HG03060 (cell line): Measurements from ENCODE around the gene ZNF282.
"Not testable (repeated sequence)": the region's sequence is repeated elsewhere in the genome, so short reads cannot be mapped to it uniquely, and the experiment has no call there.

ENCODE experiments used
- ATAC-seq: cut with Tn5 transposase; IDR thresholded peaks from one replicate; pipeline ENCODE4 v1.9.1; 2021; ENCODE audit warnings: low read depth, moderate number of reproducible peaks; ENCODE audit not compliant: unreplicated experiment

Gene ZNF282

DNA sequence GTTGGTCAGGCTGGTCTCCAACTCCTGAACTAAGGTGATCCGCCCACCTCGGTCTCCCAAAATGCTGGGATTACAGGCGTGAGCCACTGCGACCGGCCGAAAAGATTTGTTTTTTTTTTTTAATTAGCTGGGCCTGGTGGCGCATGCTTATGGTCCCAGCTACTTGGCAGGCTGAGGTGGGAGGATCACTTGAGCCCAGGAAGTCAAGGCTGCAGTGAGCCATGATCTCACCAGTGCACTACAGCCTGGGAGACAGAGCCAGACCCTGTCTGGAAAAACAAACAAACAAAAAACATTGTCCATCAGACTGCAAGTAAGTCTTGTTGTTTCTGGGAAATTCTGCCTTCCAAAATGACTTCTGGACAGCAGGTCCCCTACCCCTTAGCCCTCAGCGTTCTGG lies 27.8 kb downstream of the ZNF282 start:
- no peak for ATAC-seq

DNA sequence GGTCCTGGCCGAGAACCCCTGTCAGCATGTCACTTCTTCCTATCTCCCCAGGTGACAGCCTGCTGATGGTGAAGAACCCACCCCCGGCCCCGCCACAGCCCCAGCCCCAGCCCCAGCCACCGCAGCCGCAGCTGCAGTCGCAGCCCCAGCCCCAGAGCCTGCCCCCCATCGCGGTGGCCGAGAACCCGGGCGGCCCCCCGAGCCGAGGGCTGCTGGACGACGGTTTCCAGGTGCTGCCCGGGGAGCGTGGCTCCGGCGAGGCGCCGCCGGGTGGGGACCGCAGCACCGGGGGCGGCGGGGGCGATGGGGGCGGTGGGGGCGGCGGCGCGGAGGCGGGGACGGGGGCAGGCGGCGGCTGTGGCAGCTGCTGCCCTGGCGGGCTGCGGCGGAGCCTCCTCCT lies 28.4 kb downstream of the ZNF282 start:
- ATAC-seq: no peak

DNA sequence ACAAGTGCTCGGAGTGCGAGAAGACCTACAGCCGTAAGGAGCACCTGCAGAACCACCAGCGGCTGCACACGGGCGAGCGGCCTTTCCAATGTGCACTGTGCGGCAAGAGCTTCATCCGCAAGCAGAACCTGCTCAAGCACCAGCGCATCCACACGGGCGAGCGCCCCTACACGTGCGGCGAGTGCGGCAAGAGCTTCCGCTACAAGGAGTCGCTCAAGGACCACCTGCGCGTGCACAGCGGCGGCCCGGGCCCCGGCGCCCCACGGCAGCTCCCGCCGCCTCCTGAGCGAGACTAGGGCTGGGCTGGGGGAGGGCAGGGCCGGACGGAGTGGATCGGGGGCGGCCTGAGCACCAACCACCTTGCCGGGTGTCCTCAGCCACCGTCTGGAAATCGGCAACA lies 29.0 kb downstream of the ZNF282 start:
- ATAC-seq: no peak

DNA sequence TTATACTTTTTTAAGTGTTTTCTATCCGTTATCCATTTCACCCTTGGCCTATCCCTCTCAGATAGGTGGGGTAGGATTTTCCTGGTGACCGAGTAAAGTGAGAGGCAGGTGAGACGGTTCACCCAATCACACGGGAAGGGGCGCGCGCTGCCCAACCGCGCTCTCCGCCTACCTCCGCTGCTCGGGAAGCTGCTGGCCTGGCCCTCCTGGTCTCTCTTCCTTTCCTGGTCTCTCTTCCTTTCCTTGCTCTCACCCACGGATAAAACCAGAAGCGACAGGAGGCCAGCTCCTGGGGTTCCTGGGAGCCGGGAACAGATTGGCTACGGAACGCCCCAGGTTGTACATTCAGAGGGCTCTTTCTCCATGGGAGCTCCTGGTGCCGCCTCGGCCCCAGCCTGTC lies 29.8 kb downstream of the ZNF282 start:
- no peak for ATAC-seq

DNA sequence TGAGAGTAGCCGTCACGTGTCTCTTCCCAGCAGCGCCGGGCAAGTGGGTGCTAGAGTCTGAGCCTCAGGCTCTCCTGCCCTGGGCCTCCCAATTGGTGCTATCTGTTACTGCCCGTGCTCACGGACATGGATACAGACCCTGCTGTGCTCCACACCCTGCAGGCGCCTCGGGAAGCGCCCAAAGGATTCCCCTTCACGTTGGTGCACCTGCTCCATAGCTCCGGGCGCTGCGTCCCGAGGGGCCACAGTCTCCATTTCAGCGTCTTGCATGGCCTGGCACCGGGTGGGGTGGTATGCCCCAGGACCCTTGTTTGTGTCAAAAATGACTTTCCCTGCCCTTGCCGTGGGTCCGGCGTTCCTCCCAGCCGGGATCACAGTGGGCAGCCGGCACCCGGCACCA lies 30.3 kb downstream of the ZNF282 start:
- no peak for ATAC-seq

DNA sequence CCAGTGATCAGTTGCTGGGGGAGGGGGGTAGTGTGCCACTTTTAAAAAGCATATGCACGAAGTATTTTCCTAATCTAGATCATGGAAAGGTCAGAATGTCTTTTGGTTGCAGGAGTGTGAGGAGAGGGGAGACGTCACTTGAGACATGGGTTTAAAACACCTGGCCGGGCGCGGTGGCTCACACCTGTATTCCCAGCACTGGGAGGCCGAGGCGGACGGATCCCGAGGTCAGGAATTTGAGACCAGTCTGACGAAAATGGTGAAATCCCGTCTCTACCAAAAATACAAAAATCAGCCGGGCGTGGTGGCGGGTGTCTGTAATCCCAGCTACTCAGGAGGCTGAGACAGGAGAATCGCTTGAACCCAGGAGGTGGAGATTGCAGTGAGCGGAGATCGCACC lies 31.0 kb downstream of the ZNF282 start:
- not testable (repeated sequence) for ATAC-seq

DNA sequence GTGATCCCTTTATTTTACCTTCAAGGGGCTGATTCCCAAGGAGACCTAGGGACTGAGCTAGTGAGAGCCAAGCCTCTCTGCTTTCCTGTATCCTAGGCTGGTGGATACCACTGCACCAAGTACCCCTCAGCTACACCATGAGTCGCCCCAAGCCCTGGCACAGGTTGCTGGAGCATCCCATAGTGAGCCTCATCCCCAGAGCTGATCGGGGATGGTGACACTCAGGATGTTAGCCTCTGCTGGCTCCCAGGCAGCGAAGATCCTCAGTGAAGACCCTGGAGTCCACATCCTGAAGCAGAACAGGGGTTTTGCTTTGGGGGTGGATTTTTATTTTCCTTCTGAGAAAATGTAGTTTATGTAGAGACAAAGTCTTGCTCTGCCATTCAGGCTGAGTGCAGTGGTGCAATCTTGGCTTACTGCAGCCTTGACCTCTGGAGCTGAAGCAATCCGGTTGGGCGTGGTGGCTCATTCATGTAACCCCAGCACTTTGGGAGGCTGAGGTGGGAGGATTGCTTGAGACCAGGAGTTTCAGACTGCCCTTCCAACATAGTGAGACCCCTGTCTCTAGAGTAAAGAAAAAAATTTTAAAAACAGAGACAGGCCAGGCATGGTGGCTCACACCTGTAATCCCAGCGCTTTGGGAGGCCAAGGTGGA lies 31.6 kb downstream of the ZNF282 start:
- ATAC-seq: no peak

DNA sequence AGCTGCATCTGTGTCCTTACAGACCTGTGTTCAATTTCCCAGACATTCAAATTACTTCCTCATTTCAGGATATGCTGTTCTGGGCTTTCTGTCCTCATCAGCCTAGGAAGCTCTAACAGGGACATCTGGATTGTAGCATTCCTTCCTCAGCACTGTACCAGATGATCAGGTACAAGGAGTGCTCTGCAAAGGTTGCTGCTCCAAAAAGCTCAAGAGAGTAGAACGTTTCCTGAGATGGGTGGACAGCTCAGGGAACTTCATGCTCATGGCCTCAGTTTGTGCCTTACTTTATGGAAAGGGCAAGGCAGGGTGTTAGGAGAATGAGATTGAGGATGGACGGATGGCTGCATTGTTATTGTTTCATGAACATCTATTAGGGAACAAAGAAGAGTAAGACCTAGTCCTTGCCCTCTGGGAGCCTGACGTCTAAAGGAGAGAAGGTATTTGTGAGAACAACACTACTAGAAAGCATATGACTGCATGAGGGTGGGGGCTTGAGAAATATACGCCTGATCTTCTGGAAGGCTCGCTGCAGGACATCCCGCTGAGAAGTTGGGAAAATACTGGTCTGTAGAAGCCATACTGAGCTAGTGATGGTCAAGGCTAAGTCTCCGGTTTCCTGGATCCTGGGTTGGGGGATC lies 33.6 kb downstream of the ZNF282 start:
- no peak for ATAC-seq

DNA sequence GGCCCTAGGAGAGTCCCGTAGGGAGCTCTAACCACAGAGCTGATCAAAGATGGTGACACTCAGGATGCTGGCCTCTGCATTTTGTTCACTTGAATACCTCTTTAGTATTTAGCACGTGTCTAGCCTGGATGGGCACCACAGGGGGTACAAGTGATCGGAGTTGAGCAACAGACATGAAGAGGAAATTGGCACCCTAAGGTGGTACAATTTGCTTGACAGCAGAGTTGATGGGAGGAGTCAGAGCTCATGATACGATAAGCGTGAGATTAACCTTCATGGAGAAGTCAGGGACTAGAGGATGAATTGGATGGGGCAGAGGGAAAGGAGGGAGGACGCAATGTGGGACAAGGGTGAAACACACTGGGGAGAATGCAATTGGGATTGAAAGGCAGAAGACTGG lies 34.2 kb downstream of the ZNF282 start:
- ATAC-seq: no peak

DNA sequence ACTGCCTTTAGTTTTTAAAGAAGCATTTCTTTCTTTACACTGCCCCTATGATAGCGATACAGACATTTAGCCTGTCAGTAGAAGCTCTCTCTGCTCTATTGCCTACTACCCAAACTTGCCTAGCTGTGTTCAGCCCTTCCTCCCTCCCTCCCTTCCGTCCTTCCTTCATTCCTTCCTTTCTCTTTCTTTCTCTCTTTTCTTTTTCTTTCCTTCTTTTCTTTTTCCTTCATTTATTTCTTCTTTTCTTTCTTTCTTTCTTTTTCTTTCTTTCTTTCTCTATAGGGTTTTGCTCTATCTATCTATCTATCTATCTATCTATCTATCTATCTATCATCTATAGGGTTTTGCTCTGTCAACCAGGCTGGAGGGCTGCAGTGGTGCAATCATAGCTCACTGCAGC lies 37.0 kb downstream of the ZNF282 start:
- no peak for ATAC-seq

DNA sequence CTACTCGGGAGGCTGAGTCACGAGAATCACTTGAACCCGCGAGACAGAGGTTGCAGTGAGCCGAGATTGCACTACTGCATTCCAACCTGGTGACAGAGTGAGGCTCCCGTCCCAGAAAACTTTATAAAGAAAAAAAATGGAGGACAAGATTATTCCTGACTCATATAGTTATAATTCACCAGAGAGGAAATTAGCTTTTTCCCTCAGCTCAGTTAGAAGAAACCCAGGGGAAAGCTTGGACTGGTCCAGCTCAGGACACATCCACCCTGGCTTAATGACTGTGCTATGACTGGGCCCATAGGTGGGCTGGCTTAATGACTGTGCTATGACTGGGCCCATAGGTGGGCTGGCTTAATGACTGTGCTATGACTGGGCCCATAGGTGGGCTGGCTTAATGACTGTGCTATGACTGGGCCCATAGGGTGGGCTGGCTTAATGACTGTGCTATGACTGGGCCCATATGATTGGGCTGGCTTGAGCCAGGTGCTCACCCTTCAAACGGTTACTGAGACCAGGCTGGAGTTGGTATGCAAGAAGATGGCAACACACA lies 38.4 kb downstream of the ZNF282 start:
- ATAC-seq: not testable (repeated sequence)

DNA sequence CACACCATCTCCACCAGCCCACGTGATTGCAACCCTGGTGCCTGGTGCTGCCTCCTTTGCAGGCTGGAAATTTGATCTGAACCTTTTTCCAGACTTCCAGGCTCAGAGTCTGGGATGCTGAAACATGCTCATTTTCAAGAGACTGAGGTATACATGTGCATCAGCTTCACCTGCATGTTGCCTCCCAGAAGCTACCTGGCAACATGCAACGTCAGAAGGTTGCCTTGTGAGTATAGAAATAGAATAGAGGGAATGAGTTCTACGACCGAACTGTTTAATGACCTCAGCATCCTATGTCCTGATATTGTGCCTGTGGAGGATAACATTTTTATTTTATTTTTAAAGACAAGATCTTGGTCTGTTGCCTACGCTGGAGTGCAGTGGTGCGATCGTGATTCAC lies 42.2 kb downstream of the ZNF282 start:
- no peak for ATAC-seq

DNA sequence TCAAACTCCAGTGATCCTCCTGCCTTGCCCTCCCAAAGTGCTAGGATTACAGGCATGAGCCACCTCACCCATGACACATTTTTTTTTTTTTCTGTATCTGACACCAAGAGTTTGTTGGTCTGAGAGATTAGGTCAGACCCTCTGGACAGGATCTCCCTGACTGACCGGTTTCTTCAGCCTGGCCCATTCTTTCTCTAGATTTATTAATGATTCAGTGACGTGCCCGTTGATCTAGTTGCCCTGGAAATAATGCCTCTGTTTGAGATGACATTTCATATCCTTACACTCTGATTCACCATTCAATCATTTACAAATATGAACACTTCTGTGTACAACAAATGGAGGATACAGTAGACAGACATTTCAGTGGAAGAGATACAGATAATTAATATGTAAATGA lies 42.7 kb downstream of the ZNF282 start:
- no peak for ATAC-seq

DNA sequence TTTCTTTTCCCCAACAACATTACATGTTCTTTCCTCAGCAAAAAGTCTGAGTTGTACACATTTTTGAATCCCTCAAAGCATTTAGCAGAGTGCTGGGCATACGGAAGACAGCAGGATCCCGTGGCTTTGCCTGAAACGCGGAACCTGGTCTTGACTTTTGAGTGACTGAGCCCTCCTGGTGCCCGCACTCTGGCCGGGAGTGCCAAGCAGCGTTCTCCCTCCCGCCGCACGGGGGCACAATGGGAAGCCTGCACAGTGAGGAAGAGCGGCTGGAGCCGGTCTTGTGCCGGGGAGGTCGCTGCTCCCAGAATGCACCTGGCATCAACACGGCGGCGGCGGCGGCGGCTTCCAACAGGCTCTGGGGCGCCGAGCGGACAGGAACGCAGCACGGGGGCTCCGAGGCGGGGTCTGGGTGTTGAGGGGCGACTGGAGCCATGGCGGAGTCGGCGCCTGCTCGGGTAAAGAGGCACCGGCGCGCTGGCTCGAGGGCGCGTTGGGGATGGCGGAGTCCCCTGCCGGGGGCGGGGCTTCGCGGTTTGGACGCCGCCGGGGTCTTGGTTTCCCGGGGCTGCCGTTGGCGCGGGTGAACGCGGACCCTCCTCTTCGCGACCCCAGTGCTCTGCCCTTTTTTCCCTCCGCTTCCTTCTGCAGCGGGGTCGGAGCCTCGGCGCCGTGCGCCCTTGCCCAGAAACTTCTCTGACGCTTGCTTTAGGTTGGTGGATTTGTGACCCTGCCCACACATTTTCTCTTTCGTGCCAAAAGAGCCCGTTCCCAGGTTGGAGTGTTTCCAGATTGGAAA lies 44.2 kb downstream of the ZNF282 start, which contains the start of gene ZNF212:
Gene ZNF212, plus strand, starts transcription at position 307 of the 799 bp plus-strand sequence. Its CDS starts 128 bp downstream, at position 435.
- peak; percentile 93 for ATAC-seq

DNA sequence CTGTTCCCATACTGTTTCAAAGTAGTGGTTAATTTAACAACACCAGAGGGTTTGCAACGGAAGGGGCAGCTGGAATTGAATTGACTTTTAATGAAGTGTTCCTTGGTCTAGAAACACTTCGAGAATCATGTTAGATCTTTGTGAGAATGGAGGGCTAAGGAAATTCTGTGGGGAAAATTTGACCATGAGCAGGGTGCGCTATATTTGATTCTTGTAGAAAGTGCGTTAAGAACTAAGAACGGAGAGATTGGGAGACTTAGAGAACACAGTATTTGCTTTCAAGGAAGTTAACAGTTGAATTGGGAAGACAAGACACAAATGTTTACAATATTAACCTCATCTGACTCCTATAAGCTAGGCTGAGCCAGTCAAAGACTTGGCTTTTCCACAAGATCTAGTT lies 45.3 kb downstream of the ZNF282 start:
- no peak for ATAC-seq

DNA sequence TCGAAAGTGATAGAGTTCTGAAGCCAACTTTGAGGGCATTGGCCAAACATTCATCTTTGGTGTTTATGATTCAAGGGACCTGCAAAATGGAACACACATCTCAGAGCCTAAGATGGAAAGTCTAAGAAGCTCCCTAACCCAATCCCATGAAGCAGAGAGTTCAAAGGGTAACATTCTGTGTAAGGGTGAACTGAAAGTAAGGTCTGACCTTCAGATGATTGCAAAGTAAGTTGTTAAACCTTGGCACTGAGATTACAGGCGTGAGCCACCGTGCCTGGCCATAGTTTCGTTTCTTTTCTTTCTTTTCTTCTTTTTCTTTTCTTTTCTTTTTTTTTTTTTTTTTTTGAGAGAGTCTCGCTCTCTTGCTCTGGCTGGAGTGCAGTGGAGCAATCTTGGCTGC lies 46.4 kb downstream of the ZNF282 start:
- ATAC-seq: no peak

DNA sequence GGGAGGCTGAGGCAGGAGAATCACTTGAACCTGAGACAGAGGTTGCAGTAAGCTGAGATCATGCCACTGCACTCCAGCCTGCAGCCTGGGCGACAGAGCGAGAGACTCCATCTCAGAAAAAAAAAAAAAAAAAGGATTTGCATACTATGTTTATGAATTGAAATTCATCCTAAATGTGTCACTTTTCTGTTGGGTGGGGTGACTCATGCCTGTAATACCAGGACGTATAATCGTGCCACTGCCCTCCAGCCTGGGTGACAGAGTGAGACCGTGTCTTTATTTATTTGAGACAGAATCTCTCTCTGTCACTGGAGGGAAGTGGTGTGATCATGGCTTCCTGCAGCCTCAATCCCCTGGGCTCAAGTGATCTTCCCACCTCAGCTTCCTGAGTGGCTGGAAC lies 49.9 kb downstream of the ZNF282 start:
- ATAC-seq: peak; percentile 71

DNA sequence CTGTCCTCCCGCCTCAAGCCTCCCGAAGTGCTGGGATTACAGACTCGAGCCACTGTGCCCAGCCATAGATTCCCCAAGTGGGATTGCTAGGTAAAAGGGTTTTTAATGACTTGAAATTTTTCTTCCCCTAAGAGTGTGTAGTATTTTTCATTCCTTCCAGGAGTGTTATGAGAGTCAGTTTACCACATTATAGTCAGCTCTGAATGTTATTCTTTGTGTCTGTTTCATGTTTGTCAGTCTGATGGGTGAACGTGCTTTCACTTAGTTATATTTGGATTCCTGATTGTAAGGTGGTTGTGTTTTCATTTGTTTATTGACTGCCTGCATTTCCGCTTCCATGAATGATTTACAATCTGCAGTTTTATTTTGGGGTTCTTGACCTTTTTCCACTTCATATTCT lies 50.4 kb downstream of the ZNF282 start:
- ATAC-seq: no peak

DNA sequence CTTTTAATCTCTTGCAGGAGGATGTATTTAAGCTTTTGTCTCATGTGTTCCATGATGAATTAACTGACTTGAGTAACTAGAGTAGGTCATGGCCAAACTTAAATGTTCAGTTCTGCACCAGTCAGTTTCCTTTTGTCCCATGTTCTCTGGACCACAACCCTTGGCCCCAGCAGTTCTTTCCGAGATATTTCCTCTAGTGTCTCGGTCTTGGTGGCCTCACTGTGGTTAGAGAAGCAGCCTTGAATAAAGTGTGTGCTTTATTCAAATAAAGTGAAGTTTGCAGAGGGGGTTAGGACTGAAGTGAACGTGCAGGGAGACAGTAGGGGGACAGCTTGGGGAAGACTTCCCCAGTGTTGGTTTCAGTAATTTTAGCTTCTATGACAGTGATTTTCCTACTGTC lies 53.4 kb downstream of the ZNF282 start:
- ATAC-seq: no peak

DNA sequence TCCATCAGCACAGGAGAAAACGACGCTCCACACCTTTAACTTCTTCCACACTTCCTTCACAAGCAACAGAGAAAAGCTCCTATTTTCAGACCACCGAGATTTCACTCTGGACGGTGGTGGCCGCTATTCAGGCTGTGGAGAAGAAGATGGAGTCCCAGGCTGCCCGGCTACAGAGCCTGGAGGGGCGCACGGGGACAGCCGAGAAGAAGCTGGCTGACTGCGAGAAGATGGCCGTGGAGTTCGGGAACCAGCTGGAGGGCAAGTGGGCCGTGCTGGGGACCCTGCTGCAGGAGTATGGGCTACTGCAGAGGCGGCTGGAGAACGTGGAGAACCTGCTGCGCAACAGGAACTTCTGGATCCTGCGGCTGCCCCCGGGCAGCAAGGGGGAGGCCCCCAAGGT lies 54.8 kb downstream of the ZNF282 start:
- not testable (repeated sequence) for ATAC-seq

DNA sequence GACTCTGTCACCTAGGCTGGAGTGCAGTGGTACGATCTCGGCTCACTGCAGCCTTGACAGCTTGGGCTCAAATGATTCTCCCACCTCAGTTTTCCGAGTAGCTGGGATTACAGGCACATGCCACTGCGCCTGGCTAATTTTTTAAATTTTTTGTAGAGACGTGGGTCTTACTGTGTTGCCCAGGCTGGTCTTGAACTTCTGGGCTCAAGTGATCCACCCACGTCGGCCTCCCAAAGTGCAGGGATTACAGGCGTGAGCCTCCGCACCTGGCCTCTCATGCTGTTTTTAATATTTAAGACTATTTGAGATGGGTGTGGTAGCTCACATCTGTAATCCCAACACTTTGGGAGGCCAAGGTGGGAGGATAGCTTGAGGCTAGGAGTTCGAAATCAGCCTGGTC lies 56.2 kb downstream of the ZNF282 start:
- ATAC-seq: not testable (repeated sequence)
